Stimulated activated CD8-positive, alpha-beta memory T cell treated with anti-CD3 and anti-CD28 coated beads, Interleukin-15, amount 100 ng/mL, for 4 hours (primary cell): ENCODE measurements around the gene ST7L.

Experiments
- DNase-seq, 2 donors: peaks; one replicate each; pipeline ENCODE4 v3.0.0-alpha.2; 2020; ENCODE audit warnings: low read depth in 2 of 2

The ST7L gene

DNA sequence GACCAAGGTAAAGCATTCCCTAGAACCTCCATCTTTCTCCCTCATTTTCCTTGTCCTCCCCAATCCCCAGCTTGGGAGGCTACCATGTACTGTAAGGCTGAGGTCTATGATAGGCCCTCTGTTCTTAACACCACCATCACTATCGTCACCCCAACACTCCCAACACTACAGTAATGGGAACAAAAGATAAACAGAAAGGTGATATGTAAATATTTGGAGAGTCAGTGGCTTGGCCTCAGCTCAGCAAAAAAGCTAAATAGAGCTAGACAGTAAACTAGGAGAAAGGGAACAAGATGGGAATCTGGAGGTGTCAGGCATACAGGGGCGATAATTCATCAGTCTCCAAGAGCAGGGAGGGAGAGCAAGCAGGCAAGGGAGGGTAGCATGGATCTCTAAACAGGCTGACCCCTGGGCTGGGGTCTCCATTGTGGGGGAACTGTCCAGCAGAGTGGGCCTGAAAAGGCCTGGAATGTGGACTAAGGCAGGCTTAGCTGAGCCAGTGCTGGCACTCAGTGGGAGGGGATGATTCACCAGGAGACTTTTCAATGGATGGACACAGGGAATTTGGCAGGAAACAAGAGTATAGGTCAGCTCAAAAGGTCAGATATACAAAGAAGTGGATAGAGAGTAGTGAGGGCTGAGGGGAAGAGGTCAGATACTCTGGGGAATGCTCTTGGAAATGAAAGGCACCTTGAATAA lies 103.5 kb downstream of the ST7L start:
- no peak for DNase-seq

DNA sequence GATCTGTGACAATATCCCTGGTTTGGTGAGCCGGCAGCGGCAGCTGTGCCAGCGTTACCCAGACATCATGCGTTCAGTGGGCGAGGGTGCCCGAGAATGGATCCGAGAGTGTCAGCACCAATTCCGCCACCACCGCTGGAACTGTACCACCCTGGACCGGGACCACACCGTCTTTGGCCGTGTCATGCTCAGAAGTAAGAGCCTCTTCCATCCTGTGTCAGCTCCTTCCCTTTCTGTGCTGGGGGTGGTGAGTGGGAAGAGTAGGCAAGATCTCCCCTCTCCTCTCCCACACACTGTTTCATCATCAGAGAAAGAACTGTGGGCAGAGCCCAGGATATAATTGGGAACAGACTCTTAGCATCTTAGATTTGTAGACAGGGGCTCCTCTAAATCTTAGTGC lies 104.0 kb downstream of the ST7L start:
- DNase-seq: no peak

DNA sequence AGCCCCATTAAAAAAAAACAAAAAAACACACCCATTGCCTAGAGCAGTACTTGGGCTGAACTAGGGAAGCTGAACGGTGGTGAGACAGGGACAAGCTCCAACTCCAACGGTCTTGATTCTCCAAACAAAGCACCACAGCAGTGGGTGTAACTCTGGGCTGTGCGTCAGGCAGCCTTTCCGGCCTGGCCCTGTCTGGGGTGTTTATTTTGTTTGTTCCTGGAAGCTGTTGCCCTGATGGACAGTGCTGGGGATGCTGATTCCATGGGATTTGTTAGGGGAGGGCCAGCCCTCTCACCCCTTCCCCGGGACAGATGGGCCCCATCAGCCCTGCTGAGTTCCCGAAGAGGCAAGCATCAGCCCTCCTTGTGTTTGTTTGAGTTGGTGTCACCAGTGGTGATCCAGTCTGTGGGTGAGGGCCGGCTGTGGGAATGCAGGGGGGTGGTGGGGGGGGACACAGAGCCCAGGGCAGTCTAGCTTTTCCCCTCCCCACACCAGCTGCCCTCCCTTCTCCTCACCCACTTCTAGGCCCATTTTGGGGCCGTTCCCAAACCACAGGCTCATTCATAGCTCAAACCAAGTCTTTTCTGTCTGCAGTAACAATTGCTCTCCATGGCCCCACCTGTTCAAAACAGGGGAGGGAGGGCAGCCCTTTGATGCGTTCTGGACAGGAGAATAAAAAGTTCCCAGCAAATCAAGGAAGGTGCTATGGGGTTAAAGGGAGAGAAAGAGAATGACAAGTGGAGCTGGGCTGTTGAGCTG lies 105.7 kb downstream of the ST7L start:
- DNase-seq: no peak

DNA sequence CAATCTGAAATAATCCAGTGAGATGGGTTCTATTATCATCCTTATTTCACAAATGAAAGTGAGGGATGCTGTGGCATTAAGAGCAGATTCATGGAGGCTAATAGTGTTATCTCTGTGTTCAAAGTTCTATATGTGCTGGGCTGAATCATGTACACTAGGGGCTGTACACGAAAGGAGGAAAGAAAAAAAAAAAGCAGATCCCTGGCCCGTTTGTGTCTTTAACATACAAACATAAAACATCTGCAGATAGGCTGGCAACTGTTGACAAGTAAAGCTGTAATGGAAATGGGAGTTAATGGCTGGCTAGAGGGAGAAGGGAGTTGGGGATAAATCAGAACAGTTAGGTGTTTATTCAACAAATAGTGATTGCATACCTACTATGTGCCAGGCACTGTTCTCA lies 107.0 kb downstream of the ST7L start:
- no peak for DNase-seq

DNA sequence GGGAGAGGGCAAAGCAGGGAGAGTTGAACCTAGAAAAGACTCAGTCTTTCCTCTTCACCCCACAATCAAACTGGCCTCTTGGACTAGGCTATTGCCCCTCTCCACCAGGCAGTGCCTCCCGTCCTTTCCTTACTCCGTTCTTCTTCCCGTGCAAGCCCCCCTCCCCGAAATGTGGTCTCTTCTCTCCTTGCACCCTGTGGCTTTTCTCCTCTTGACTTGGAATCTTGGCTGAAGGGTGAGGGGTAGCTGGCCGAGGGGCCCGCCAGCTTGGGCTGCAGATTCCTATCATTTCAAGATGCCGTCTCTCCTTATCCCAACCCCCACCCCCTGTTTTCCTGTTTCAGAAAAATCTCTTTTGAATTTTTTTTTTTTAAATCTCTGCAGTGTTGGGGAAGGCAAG lies 108.6 kb downstream of the ST7L start:
- no peak for DNase-seq

DNA sequence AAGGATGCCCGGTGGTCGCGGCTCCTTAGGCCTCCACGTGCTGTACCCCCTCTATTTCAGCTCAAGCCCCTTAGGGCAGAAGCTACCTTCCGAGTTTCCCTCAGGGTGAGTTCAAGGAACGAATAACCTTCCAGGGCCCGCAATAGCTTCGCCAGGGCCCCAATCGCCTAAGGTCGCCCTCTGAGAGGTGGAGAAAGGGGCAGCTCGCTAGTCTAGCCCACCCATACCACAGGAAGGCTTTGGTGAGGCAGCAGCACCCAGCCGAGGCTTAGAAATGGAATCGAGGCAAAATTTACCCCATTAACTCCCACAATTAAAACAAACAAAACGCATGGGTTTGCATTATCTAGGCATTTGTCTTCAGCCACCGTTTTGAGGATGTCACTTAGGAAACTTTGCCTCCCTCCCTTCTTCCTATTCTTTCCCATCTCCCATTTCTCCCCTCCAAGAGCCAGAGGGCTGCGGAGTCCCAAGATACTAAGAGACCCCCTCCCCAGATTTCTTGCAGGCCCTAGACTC lies 109.2 kb downstream of the ST7L start:
- DNase-seq: no peak

DNA sequence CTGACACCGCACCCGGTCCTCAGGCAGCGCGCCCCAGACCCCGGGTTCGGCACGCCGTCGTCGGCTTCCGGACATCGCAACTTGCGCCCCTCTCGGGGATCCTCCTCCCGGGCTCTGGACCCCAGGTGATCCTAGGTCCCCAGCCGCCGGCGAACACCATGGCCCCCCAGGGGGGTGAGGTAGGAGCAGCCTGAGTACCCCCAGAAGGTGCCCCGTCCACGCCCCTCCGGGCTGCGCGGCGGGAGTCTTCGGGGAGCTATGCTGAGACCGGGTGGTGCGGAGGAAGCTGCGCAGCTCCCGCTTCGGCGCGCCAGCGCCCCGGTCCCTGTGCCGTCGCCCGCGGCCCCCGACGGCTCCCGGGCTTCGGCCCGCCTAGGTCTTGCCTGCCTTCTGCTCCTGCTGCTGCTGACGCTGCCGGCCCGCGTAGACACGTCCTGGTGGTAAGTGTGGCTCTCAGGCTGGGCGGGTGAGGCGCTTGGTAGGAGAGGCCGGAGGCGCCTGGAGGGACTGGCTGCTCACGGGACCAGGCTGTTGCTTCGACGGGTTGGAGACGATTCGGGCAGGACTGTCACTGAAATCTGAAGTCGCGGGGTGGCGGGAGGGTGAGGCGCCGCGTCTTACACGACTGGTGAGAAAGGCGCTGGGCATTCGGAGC lies 109.8 kb downstream of the ST7L start:
- DNase-seq: no peak

DNA sequence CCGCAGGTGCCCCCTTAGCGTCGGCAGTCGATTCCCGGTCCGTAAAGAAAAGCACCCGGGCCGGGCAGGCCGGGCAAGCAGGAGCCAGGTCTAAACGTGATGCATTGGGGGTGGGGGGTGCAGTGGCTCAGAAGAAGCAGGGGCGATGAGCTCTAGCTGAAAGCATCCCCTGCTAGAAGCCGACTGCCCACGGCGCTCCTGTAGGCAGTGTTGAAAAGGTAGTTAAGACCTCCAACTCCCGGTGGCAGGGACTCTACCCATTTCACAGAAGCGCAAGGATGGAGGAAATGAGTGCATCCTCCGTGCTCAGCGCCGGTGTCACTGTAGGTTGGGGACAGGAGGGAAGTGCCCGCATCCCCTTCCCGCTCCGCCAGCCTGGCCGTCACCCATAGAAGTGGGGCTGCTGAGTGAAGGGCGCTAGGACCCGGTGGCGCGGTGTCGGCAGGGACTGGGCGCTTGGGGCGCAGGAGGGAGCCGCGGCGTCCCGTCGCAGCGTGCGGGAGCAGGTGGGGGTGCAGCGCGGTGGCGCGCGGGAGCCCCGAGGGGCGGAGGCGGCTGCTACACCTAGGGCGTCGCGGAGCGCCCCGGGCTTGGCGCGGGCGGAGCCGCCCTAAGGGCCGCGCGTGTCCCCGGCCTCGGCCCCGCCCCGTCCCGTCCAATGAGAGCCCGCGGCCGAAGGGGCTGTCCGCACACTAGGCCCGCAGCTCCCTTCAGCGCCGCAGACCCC lies 110.5 kb downstream of the ST7L start, which contains the start of gene WNT2B:
WNT2B (plus strand) TSS at position 688 of the 727 bp plus-strand sequence. CDS start 298 bp downstream, outside the sequence.
- DNase-seq: no peak

DNA sequence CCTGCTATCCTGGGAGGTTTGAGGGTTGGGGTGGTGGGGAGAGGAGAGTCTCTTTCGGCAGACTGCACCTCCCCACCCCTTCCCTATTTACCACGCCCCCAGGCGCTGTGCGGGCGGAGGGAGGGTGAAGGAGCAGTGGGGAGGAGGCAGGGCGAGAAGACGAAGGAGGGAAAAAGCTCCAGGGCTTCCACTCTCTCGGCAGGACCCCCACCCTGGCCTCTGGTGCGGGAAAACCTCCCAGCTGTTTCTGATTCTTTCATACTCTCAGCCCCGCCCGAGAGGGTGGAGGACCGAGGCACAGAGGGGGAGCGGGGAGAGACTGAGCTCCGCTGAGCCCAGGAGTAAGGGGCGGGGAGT lies 111.0 kb downstream of the ST7L start:
- DNase-seq: no peak

DNA sequence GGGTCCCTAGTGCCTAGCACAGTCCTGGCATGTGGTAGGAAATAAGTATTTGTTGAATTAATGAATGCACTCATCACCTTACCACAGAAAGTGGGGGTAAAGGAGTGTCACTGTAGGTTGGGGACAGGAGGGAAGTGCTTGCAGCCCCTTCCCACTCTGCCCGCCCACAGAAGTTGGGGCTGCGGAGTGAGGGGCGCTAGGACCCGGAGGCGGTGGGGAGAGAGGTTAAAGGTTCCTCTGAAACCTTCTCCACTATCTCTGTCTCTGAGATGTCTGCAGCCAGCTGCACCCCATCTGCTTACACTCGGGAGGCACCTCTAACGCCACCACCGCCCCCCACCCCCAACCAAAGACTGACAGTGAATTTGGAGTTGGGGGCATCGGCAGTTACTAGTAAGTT lies 111.6 kb downstream of the ST7L start:
- no peak for DNase-seq

DNA sequence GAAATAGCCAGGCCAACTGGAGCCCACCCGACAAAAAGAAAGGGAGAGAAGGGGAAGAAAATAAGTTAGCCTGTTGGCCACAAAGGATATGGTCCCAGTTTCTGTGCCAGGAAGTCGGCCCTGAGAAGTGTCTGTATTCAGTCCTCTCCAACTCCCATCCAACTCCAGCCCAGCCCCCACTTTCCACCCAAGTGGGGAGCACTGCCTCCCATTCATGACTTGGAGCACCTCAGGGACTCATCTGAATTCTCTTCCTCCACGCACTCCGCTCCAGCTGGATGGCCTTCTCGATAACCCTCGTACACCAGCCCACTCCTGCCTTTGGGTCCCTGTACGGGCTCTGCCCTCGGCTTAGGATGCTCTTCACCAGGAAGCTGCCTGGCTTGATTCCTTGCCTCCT lies 112.2 kb downstream of the ST7L start:
- DNase-seq: no peak

DNA sequence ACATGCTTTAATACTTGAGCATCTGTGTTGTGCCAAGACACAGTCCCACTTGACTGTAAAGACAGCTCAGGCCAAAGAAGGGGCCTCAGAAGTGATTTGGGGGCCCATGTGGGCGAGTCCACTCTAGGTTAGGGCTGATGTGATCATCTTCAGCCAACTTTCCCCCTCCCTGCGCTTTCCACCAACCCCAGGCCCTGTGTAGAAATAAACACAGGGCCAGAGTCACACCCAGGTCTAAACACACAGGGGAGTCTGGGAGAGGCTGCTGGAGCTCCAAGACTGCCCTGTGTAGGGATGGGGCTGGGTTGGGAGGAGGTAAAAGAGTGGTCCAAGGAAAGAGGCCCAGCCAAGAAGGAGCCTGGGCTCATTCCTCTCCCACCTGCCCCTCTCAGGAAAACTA lies 112.6 kb downstream of the ST7L start:
- no peak for DNase-seq

DNA sequence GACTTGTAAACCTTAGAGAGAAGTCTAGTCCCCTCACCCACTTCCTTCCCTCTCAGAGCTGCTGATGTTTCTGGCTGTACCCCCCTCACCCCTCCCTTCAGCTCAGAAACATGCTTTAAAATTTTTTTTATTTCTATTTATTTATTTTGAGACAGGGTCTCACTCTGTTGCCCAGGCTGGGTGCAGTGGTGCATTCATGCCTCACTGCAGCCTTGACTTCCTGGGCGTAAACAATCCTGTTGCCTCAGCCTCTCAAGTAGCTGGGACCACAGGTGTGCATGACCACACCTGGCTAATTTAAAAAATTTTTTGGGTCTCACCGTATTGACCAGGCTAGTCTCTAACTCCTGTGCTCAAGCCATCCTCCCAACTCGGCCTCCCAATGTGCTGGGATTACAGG lies 113.1 kb downstream of the ST7L start:
- DNase-seq: no peak

DNA sequence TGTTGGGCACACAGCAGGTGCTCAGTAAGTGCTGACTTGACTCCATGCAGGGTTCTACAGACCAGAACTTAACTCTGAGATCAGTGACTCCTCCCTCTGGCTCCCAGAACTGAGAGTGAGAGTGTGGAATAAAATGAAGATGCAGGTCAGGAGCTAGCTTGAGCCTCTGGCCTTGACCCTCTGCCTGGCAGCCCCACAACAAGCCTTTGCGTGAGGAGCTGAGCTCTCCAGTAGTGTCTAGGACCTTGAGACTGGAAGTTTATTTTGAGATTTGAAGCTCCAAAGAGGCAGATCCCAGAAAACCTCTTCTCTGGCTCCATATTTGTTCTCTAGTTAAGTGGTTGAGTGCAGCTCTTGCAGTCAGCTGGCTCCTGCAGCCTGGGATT lies 113.5 kb downstream of the ST7L start:
- no peak for DNase-seq

DNA sequence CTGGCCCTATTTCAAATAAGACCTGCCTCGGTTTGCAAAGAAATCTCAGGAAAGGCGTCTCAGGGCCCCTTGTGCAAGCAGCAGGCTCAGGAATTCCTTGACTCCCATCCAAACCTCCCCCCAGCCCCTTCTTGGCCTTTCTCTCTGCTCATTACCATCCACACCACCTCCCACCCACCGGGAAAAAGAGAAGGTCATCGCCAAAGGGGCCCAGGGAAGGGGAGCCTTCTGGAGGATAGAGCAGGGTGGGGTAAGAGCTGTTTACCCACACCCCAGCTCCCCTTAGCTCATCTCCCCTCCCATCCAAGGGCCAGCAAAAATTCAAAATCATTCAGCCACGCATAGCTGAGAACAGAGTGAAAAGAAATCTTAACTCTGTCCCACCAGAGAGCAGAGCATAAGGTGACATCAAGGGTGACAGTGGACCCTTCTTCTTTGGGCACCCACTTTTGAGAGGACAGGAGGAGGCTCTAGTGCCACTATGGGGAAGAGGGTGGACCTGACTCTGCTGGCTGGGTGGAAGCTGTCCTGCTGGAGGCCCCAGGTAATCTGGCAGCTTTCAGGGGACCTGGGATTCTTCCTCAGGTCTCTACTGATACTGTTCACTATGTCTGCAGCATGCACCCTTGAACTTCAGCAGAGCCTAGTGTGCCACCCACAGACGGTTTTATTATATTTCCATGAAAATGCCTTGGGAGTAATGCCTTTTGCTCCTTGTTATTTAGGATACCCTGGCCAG lies 114.1 kb downstream of the ST7L start:
- DNase-seq: no peak

DNA sequence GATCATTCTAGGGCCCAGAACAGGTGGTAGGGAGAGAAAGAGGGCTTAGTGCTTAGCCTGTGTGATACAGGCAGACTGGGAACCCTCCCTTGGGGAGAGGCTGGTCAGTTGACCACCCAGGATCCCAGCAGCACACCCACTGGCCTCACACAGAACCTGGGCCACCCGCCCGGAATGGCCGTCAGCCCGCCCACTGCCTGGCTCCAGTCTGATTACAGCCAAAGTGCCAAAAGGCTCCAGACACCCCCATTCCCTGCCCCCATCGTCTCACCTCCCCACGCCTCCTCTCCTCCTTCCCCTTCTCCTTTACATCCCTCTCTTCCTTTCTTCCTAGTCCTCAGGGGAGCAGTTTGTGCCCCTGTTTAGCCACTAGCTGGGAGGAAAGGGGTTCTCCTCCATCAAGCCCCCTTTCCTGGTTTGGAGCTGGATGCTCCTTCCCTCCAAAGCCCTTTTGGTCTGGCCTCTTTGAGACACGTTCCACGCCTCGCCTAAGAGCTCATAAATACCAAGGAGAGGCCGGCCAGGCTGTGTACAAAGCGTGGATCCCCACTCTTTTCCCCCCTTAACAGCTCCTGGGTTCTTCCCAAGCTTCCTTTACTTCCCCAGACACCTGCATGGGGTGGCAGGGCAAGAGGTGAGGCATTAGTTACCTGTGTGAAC lies 114.8 kb downstream of the ST7L start:
- DNase-seq: no peak

DNA sequence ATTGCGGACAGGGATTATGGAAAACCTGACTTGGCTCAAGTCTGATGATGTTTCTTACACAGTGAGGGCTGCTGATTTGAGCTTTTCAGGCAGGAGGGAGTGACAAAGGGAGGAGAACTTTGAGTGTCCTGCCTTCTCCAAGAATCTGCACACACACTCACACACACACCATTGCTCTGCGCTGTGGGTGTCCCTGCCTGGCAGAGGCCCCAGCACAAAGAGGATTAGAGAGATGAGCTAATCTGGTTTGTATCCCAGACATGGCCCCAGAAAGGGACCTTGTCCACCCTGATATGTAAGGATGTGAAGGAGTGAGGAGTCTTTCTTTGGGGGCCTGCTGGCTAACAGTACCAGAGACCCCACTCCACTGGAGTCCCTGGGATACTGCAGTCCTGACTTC lies 116.1 kb downstream of the ST7L start:
- DNase-seq: no peak

DNA sequence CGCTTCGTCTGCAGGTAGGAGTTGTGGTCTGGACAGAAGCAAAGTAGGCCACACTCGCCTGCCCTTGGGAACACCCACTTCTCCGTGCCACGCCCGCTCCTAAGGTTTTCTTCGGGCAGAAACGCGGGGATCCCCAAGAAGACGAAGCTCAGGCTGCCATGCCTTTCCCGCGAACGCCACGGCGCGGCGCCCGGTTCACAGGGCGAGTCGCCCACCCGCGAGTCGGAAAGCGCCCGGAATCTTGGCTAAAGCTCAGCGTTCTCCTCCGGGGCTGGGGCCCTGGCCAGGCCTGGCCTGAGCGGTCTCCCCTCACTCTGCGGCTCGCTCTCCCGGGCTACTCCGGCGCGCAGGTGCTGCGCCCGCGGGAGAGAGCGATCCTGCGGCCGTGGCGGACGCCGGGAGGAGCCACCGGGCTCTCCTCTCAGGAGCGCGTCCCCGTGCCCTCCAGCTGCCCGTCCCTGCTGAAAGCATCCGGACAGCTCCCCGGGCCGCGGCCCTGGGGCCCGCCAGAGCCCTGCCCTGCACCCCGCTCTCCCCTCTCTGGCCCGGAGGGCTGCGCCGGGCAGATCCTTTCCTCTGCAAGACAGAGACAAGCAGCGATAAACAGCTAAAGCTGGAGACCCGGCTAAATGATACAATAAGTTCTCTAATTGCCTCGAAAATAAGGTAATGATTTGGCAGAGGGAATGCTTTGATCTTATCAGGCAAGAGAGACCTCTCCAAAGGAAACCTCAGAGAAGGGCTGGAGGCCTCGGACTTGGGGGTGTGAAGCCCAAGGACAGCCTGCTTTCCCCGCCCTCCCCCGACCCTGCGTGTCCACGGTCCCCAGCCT lies 116.9 kb downstream of the ST7L start:
- peak in 1 of 2 donors; percentile 26 for DNase-seq

DNA sequence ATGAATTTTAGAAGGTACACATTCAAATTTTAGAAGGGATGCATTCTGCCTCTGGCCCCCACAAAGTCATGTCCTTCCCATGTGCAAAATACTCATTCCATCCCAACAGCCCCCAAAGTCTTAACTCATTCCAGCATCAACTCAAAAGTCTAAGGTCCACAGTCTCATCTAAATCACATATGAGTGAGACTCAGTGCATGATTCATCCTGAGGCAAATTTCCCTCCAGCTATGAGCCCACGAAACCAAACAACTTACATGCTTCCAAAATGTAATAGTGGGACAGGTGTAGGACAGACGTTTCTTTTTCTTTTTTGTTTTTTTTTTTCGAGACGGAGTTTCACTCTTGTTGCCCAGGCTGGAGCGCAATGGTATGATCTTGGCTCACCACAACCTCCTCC lies 122.7 kb downstream of the ST7L start:
- DNase-seq: no peak

DNA sequence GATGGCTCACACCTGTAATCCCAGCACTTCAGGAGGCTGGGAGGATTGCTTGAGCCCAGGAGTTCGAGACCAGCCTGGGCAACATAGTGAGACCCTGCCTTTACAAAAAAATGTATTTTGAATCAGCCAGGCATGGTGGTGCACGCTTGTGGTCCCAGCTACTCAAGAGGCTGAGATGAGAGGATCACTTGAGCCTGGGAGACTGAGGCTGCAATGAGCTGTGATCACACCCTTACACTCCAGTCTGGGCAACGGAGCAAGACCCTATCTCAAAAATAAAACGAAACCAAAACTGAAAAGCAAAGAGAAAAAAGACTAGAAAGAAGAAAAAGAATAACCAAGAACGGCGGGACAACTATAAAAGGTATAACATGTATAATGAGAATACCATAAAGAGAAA lies 125.6 kb downstream of the ST7L start:
- no peak for DNase-seq
